SK-N-SH (cell line): ENCODE results near the gene WNK4. TPM values are rescaled to one million over a fixed set of nuclear protein-coding genes. Genes with fewer than 3 reads are reported as not detected.

Source experiments
- ELF1 ChIP-seq: IDR thresholded peaks from 2 replicates; pipeline ENCODE4 v1.4.0; 2012
- EP300 ChIP-seq, 2 experiments: IDR thresholded peaks; 2 replicates each; pipeline versions ENCODE4 v1.4.0 to v1.6.1; 2012; ENCODE audit warnings: borderline replicate concordance in 1 of 2, low read depth in 1 of 2, low read length in 1 of 2
- FOSL2 ChIP-seq: IDR thresholded peaks from 2 replicates; pipeline ENCODE4 v1.4.0; 2012; ENCODE audit warnings: low read depth, mild to moderate bottlenecking, moderate library complexity, borderline replicate concordance
- FOXJ3 ChIP-seq: sonication (generic); formaldehyde crosslinking; IDR thresholded peaks from 2 replicates; pipeline ENCODE4 v1.5.1; 2020; ENCODE audit warnings: mild to moderate bottlenecking, missing genetic modification reagents
- FOXM1 ChIP-seq: IDR thresholded peaks from 2 replicates; pipeline ENCODE4 v1.4.0; 2012; ENCODE audit warnings: low read depth, mild to moderate bottlenecking
- GABPA ChIP-seq: IDR thresholded peaks from 2 replicates; pipeline ENCODE4 v1.4.0; 2012; ENCODE audit warnings: low read depth, mild to moderate bottlenecking
- MEF2A ChIP-seq: IDR thresholded peaks from 2 replicates; pipeline ENCODE4 v1.4.0; 2012; ENCODE audit warnings: low read depth, borderline replicate concordance
- MXI1 ChIP-seq: IDR thresholded peaks from 2 replicates; pipeline ENCODE4 v1.6.1; 2012; ENCODE audit warnings: mild to moderate bottlenecking, low read depth, low read length, improper control_type of control experiment
- NFIC ChIP-seq: IDR thresholded peaks from 2 replicates; pipeline ENCODE4 v1.4.0; 2012; ENCODE audit warnings: borderline replicate concordance
- NRF1 ChIP-seq: IDR thresholded peaks from 2 replicates; pipeline ENCODE4 v1.6.1; 2012; ENCODE audit warnings: low read depth, mild to moderate bottlenecking, low read length
- POLR2AphosphoS5 ChIP-seq: IDR thresholded peaks from 2 replicates; pipeline ENCODE4 v1.6.1; 2012; ENCODE audit warnings: low read depth, low read length
- RAD21 ChIP-seq: IDR thresholded peaks from 2 replicates; pipeline ENCODE4 v1.6.1; 2012; ENCODE audit warnings: mild to moderate bottlenecking, low read length
- RXRA ChIP-seq: IDR thresholded peaks from 2 replicates; pipeline ENCODE4 v1.4.0; 2012; ENCODE audit warnings: low read depth, mild to moderate bottlenecking, borderline replicate concordance
- SIN3A ChIP-seq: IDR thresholded peaks from 2 replicates; pipeline ENCODE4 v1.6.1; 2012; ENCODE audit warnings: low read depth, mild to moderate bottlenecking, low read length, moderate library complexity, borderline replicate concordance
- SMC3 ChIP-seq: IDR thresholded peaks from 2 replicates; pipeline ENCODE4 v1.6.1; 2012; ENCODE audit warnings: low read depth, low read length, improper control_type of control experiment
- TAF1 ChIP-seq: IDR thresholded peaks from 2 replicates; pipeline ENCODE4 v1.6.1; 2012; ENCODE audit warnings: low read depth, mild to moderate bottlenecking, low read length, moderate library complexity, borderline replicate concordance
- TCF12 ChIP-seq: IDR thresholded peaks from 2 replicates; pipeline ENCODE4 v1.4.0; 2012
- TEAD4 ChIP-seq: IDR thresholded peaks from 2 replicates; pipeline ENCODE4 v1.4.0; 2012; ENCODE audit warnings: mild to moderate bottlenecking, borderline replicate concordance; ENCODE audit not compliant: insufficient read depth
- YY1 ChIP-seq: IDR thresholded peaks from 2 replicates; pipeline ENCODE4 v1.4.0; 2012; ENCODE audit warnings: low read depth, mild to moderate bottlenecking
- polyA plus RNA-seq, 3 experiments: library from polyadenylated mRNA; depleted of rRNA; stranded (reverse); fragments of >200 nt; gene quantifications; 2 replicates each; pipeline ENCODE4 v1.2.3, GENCODE V29; 2012
- TF ChIP-seq, protein P1 (sequence below): IDR thresholded peaks from 2 replicates; pipeline ENCODE4; 2012
- TF ChIP-seq, protein P2 (sequence below): IDR thresholded peaks from 2 replicates; pipeline ENCODE4 v1.4.0; 2012; ENCODE audit warnings: low read depth, borderline replicate concordance
- TF ChIP-seq, protein P3 (sequence below): IDR thresholded peaks from 2 replicates; pipeline ENCODE4 v1.6.1; 2012; ENCODE audit warnings: mild to moderate bottlenecking, low read depth, low read length, moderate library complexity
- TF ChIP-seq, protein P4 (sequence below): fragments of 150-350 bp; IDR thresholded peaks from 2 replicates; pipeline ENCODE4 v1.6.1; 2016; ENCODE audit warnings: mild to moderate bottlenecking, low read depth, low read length

The WNK4 gene
- polyA plus RNA-seq, 1 of the 3 experiments (the other 2 are of a cell fraction), result 12.5 TPM

DNA sequence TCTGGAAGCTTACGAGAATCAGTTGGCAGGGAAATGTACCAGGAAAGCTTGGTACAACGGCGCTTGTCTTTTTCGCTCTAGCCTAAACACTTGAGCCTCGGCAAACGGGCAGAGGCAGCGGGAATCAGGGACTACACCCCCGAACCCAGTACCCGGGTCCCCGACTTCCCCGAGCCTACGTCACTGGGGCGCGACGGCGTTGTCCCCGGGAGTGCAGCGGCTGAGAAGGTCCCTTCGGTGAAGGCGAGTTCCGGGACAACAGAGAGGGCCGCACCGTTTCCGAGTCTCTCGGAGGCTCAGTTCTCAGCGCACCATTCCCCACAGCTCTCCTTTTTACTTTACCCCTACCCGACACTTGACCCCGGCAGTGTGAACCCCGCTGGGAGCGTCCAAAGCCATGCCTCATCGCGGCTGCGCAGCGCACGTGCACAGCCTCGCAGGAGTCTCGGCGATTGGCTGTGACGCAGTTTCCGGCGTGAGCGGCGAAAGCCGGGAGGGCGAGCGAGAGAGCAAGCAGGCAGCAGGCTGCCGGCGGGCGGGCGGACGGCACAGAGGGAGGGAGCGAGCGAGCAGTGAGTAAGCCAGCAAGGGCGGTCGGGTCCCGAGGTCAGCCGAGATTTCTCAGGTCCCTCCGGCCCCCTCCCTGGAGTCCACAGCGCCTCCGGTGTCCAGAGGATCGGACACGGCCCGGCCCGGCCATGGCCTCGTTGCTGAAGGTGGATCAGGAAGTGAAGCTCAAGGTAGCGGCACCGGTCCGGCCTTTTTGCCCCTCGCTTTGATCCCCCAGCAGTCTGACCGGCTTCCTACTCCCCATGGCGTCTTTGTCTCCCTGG lies 52.7 kb downstream of the WNK4 start, which contains the start of gene PSME3 (continued):
- peak; percentile 84 for TF ChIP-seq GABPA
- TF ChIP-seq TEAD4, result no peak
- TF ChIP-seq EP300 (IDR thresholded peaks at IDR 0.05; ENCODE audit: borderline replicate concordance in 1 of 2, low read depth in 1 of 2, low read length in 1 of 2), result peak in 1 of 2 experiments; percentile 10; a peak in 1 of 4 replicates
- TF ChIP-seq MXI1, result peak; percentile 98
- TF ChIP-seq POLR2AphosphoS5, result peak; percentile 94
- TF ChIP-seq TCF12, result no peak; the same call in 1 of the 2 replicates
- TF ChIP-seq NRF1, result peak; percentile 73
- TF ChIP-seq, protein P1, sequence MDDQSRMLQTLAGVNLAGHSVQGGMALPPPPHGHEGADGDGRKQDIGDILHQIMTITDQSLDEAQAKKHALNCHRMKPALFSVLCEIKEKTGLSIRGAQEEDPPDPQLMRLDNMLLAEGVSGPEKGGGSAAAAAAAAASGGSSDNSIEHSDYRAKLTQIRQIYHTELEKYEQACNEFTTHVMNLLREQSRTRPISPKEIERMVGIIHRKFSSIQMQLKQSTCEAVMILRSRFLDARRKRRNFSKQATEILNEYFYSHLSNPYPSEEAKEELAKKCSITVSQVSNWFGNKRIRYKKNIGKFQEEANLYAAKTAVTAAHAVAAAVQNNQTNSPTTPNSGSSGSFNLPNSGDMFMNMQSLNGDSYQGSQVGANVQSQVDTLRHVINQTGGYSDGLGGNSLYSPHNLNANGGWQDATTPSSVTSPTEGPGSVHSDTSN, result no peak
- TF ChIP-seq, protein P2, sequence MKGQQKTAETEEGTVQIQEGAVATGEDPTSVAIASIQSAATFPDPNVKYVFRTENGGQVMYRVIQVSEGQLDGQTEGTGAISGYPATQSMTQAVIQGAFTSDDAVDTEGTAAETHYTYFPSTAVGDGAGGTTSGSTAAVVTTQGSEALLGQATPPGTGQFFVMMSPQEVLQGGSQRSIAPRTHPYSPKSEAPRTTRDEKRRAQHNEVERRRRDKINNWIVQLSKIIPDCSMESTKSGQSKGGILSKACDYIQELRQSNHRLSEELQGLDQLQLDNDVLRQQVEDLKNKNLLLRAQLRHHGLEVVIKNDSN, result peak; percentile 78
- TF ChIP-seq TAF1, result peak; percentile 70
- TF ChIP-seq, protein P3, sequence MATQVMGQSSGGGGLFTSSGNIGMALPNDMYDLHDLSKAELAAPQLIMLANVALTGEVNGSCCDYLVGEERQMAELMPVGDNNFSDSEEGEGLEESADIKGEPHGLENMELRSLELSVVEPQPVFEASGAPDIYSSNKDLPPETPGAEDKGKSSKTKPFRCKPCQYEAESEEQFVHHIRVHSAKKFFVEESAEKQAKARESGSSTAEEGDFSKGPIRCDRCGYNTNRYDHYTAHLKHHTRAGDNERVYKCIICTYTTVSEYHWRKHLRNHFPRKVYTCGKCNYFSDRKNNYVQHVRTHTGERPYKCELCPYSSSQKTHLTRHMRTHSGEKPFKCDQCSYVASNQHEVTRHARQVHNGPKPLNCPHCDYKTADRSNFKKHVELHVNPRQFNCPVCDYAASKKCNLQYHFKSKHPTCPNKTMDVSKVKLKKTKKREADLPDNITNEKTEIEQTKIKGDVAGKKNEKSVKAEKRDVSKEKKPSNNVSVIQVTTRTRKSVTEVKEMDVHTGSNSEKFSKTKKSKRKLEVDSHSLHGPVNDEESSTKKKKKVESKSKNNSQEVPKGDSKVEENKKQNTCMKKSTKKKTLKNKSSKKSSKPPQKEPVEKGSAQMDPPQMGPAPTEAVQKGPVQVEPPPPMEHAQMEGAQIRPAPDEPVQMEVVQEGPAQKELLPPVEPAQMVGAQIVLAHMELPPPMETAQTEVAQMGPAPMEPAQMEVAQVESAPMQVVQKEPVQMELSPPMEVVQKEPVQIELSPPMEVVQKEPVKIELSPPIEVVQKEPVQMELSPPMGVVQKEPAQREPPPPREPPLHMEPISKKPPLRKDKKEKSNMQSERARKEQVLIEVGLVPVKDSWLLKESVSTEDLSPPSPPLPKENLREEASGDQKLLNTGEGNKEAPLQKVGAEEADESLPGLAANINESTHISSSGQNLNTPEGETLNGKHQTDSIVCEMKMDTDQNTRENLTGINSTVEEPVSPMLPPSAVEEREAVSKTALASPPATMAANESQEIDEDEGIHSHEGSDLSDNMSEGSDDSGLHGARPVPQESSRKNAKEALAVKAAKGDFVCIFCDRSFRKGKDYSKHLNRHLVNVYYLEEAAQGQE, result no peak; the same call in 1 of the 2 replicates
- TF ChIP-seq FOSL2, result no peak
- peak; percentile 42; the same call in 1 of the 2 replicates for TF ChIP-seq FOXJ3
- TF ChIP-seq ELF1, result peak; percentile 75
- no peak for TF ChIP-seq FOXM1
- TF ChIP-seq, protein P4, sequence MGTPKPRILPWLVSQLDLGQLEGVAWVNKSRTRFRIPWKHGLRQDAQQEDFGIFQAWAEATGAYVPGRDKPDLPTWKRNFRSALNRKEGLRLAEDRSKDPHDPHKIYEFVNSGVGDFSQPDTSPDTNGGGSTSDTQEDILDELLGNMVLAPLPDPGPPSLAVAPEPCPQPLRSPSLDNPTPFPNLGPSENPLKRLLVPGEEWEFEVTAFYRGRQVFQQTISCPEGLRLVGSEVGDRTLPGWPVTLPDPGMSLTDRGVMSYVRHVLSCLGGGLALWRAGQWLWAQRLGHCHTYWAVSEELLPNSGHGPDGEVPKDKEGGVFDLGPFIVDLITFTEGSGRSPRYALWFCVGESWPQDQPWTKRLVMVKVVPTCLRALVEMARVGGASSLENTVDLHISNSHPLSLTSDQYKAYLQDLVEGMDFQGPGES, result no peak
- no peak for TF ChIP-seq NFIC
- peak; percentile 60; the same call in 1 of the 2 replicates for TF ChIP-seq SIN3A
- TF ChIP-seq RXRA, result no peak
- TF ChIP-seq YY1, result no peak
- no peak for TF ChIP-seq RAD21
- TF ChIP-seq SMC3, result no peak
- no peak for TF ChIP-seq MEF2A
